ENCODE data around the gene MEX3D. TPM values are rescaled to one million over a fixed set of nuclear protein-coding genes. Genes with fewer than 3 reads are reported as not detected.

The MEX3D gene
- total RNA-seq, 1 donor from 2014 or later: 43.4 TPM

DNA sequence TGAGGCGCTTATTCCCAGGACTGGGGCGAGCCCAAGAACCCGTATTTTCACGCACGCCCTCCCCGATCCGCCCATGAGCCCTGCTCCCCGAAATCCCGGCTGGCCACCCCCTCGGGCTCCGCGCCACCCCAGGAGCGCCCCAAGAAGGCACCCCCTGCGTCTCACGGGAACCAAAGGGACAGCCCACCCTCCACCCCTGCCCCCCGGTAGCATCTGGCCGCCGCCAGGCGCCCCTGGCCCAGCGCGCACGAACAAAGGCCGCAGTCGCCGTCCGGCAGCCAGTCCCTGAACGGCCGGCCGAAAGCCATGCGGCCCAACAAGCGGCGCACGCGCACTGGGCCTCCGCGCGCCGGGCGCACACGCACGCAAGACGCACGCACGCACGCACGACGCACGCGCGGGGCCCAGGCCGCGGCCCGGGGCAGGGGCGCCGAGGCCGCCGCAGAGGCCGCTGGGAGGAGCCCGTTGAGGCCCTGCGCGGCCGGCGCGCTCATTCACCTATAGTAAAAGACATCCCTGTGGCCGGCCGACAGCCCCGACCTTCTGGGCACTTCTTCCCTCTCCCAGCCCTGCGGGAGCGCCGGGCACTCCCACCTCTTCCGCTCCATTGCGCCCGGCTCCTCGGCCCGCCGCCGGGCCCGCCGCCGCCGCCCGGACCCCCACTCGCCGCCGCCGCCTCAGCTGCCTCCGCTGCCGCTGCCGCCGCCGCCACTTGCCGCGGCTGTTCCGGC lies 24.1 kb upstream of the MEX3D start:
- TF ChIP-seq, protein P1, sequence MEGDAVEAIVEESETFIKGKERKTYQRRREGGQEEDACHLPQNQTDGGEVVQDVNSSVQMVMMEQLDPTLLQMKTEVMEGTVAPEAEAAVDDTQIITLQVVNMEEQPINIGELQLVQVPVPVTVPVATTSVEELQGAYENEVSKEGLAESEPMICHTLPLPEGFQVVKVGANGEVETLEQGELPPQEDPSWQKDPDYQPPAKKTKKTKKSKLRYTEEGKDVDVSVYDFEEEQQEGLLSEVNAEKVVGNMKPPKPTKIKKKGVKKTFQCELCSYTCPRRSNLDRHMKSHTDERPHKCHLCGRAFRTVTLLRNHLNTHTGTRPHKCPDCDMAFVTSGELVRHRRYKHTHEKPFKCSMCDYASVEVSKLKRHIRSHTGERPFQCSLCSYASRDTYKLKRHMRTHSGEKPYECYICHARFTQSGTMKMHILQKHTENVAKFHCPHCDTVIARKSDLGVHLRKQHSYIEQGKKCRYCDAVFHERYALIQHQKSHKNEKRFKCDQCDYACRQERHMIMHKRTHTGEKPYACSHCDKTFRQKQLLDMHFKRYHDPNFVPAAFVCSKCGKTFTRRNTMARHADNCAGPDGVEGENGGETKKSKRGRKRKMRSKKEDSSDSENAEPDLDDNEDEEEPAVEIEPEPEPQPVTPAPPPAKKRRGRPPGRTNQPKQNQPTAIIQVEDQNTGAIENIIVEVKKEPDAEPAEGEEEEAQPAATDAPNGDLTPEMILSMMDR (IDR thresholded peaks at IDR 0.05; ENCODE audit: insufficient read depth, low read length, severe bottlenecking): no peak
- peak; percentile 61 for DNase-seq (ENCODE audit: low read depth)
- FAIRE-seq: no peak
- H3K27me3 ChIP-seq (ENCODE audit: control insufficient read depth, insufficient read depth, low read length): no peaks in the 10 kb centered on the region
- peak overlapping the region; percentile 96 for H3K4me3 ChIP-seq (ENCODE audit: low read depth, low read length)
- peaks cover 1% of the 10 kb centered on the region for H3K36me3 ChIP-seq (ENCODE audit: control insufficient read depth, insufficient read depth, low read length)

DNA sequence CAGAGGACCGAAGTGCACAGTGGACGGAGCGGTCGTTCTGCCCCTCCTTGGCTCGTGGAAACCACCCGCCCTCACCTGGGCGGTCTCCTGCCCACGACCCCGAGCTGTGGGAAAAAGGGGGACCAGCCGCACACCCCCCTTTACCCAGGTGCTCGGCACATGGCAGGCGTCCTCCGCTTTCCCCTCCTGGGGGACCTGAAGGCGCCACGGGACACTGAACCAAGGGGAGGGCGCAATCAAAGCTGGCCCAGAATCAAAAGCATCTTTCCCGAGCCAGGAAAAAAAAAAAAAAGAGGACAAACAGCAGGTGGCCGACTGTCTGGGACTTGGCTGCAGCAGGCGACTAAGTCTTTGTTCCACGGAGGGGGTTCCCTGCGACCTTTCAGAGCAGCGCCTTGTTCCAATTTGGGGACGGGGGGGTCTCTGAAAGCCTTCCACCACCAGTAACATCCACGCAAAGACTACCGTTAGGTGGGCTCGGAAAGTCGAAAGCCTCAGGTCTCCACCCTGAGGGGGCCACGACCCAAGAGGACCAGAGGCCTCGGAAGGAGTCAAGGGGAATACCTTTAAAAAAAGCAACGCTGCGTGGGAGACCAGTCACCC lies 23.4 kb upstream of the MEX3D start:
- Histone ChIP-seq H3K27me3 (ENCODE audit: control insufficient read depth, insufficient read depth, low read length) (no peaks in the 10 kb centered on the region), H3K36me3 (ENCODE audit: control insufficient read depth, insufficient read depth, low read length) (peaks cover 1% of the 10 kb centered on the region), H3K4me3 (ENCODE audit: low read depth, low read length) (peak overlapping the region; percentile 96)
- no peak for FAIRE-seq
- DNase-seq (ENCODE audit: low read depth): no peak
- TF ChIP-seq, protein P1 (IDR thresholded peaks at IDR 0.05; ENCODE audit: insufficient read depth, low read length, severe bottlenecking): no peak

DNA sequence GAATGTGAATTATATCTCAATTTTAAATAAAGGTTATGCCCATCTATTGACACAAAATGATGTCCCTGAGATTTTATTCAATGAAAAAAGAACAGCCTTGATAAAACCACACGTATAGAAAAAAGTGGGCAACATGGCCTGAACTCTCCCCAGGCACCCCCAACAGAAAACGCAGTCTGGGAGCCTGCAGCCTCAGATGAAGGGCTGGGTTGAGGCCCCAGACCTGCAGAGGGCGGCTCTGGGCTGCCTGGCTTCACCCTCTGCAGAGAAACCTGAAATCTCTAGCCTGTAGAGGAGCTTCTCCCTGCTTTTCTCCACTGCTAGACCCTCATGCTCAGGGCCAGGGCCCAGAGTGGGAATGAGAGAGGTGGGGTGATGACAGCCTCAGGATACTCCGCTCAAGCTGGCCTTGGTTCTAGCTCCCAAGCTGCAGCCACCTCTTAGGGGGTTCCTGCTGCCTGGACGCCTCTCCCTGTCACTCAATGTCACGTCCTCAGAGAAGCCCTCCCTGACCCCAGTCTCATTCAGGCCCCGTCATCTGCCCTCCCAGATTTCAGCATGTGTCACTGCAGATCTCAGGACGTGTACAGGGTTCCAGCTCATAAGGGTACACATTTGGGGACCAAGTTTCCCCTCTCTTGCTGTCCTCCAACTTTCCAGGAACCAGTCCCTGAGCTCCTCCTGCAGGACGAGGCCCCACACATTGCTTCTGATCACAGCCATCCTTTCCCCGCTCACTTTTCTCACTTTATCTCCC lies 22.7 kb upstream of the MEX3D start:
- Histone ChIP-seq H3K36me3 (ENCODE audit: control insufficient read depth, insufficient read depth, low read length) (peaks cover 2% of the 10 kb centered on the region), H3K27me3 (ENCODE audit: control insufficient read depth, insufficient read depth, low read length) (no peaks in the 10 kb centered on the region), H3K4me3 (ENCODE audit: low read depth, low read length) (peak overlapping the region; percentile 96)
- TF ChIP-seq, protein P1 (IDR thresholded peaks at IDR 0.05; ENCODE audit: insufficient read depth, low read length, severe bottlenecking): peak; percentile 59
- FAIRE-seq: no peak
- DNase-seq (ENCODE audit: low read depth): no peak

DNA sequence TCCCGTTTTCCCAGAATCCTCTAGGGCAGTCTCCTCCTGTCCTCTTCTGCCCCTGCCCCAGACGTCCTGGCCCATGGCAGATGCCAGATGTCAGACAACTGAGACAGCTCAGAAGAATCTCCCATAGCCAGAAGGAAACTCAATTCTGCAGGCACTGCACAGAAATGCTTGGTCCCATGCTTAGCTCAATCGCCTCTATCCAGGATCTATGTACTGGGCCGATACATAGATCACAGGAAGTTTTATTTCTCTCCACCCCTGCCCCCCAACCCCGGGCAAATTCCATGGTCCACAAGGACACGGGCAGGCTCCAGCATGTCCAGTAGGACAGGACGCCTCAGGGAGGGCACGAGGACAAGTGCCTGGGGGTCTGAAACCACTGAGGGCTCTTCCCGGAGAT lies 19.7 kb upstream of the MEX3D start:
- DNase-seq (ENCODE audit: low read depth) (no peak), FAIRE-seq (no peak)
- no peak overlapping the region for H3K4me3 ChIP-seq (ENCODE audit: low read depth, low read length)
- peaks cover 8% of the 10 kb centered on the region for H3K36me3 ChIP-seq (ENCODE audit: control insufficient read depth, insufficient read depth, low read length)
- TF ChIP-seq, protein P1 (IDR thresholded peaks at IDR 0.05; ENCODE audit: insufficient read depth, low read length, severe bottlenecking): no peak
- H3K27me3 ChIP-seq (ENCODE audit: control insufficient read depth, insufficient read depth, low read length): no peaks in the 10 kb centered on the region

DNA sequence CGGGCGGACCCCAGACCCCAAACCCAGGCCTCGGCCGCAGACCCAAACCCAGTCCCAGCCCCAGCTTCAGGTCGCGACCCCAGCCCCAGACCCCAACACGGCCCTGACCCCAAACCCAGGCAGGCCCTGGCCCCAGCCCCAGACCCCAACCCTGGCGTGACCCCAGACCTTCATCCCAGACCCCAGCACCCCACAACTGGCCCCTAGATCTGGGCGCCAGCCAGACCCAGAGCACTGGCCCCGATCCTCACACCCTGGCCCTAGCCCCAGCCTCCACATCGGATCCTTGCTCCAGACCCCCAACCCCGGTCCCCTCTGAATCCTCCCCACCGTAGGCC lies 17.1 kb upstream of the MEX3D start:
- DNase-seq (ENCODE audit: low read depth): no peak
- H3K27me3 ChIP-seq (ENCODE audit: control insufficient read depth, insufficient read depth, low read length): no peaks in the 10 kb centered on the region
- TF ChIP-seq, protein P1 (IDR thresholded peaks at IDR 0.05; ENCODE audit: insufficient read depth, low read length, severe bottlenecking): no peak
- no peak overlapping the region for H3K4me3 ChIP-seq (ENCODE audit: low read depth, low read length)
- no peak for FAIRE-seq
- H3K36me3 ChIP-seq (ENCODE audit: control insufficient read depth, insufficient read depth, low read length): peaks cover 24% of the 10 kb centered on the region

All from bronchial epithelial cell (primary cell).